NCI-H345 treated with DMSO at 0.1 percent for 48 hours (cell line): ENCODE data around the gene PPP1R14B.

Experiments used
- DNase-seq: peaks from one replicate; lab custom pipeline; 2025; ENCODE audit not compliant: unreplicated experiment; lab: John Stamatoyannopoulos, UW

PPP1R14B gene

GRCh38 chr11:64246871-64247728 lies at the start of gene PPP1R14B:
Gene PPP1R14B, minus strand, starts transcription at chr11:64246943. Its CDS starts 270 bp downstream, at chr11:64246673.
- DNase-seq: peak; percentile 64

GRCh38 chr11:64296236-64296635 lies 49.5 kb upstream of the PPP1R14B start:
- no peak for DNase-seq

GRCh38 chr11:64295760-64296159 lies 49.0 kb upstream of the PPP1R14B start:
- no peak for DNase-seq

GRCh38 chr11:64294774-64295173 lies 48.0 kb upstream of the PPP1R14B start:
- DNase-seq: no peak

GRCh38 chr11:64292460-64293254 lies 45.9 kb upstream of the PPP1R14B start:
- DNase-seq: no peak

GRCh38 chr11:64291752-64292459 lies 45.2 kb upstream of the PPP1R14B start:
- DNase-seq: no peak

GRCh38 chr11:64291262-64291751 lies 44.6 kb upstream of the PPP1R14B start, which contains the start of gene KCNK4:
Gene KCNK4, plus strand, starts transcription at chr11:64291302. Its CDS starts 1,717 bp downstream, at chr11:64293019.
- DNase-seq: no peak

GRCh38 chr11:64290352-64291261 lies 43.9 kb upstream of the PPP1R14B start:
- no peak for DNase-seq

- DNase-seq: no peak
Observed at GRCh38 chr11:64289002-64289564, 42.3 kb upstream of the PPP1R14B start.

- DNase-seq: no peak
Observed at GRCh38 chr11:64288353-64288750, 41.6 kb upstream of the PPP1R14B start.

GRCh38 chr11:64287676-64288352 lies 41.1 kb upstream of the PPP1R14B start:
- DNase-seq: no peak

- DNase-seq: no peak
Observed at GRCh38 chr11:64286801-64287159, 40.0 kb upstream of the PPP1R14B start.

GRCh38 chr11:64285885-64286800 lies 39.4 kb upstream of the PPP1R14B start:
- peak; percentile 65 for DNase-seq

GRCh38 chr11:64284962-64285884 lies 38.5 kb upstream of the PPP1R14B start, which contains the start of gene GPR137:
Gene GPR137, plus strand, starts transcription at chr11:64285848. Its CDS starts 677 bp downstream, at chr11:64286525.
- DNase-seq: peak; percentile 71

GRCh38 chr11:64284048-64284961 lies 37.6 kb upstream of the PPP1R14B start, which contains the start of gene BAD:
Gene BAD, minus strand, starts transcription at chr11:64284665. Its CDS starts 297 bp downstream, at chr11:64284368.
- peak; percentile 80 for DNase-seq

- DNase-seq: no peak
Observed at GRCh38 chr11:64283092-64283491, 36.3 kb upstream of the PPP1R14B start.
